Measurements from ENCODE around the gene IL23R.

DNA sequence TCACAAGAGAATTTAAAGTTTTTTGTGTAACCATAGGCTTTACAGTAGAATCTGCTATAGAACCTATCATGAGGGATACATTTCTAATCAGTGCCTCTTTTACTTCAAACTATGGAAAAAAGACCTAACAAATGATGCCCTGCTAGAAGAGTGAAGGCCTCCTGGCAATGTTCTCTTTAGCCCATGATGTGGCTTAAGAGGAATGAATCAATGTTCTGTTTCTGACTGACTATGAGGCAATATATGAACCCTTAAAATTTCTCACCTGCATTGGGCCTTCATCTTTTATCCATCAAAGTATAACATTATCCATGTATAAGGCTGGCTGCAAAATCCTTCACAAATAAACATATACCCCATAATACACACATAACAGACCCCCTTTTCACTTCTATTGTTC is 75.8 kb downstream of the IL23R start:
- no peak for TF ChIP-seq POLR2A (IDR thresholded peaks at IDR 0.05)
- TF ChIP-seq, protein P1, sequence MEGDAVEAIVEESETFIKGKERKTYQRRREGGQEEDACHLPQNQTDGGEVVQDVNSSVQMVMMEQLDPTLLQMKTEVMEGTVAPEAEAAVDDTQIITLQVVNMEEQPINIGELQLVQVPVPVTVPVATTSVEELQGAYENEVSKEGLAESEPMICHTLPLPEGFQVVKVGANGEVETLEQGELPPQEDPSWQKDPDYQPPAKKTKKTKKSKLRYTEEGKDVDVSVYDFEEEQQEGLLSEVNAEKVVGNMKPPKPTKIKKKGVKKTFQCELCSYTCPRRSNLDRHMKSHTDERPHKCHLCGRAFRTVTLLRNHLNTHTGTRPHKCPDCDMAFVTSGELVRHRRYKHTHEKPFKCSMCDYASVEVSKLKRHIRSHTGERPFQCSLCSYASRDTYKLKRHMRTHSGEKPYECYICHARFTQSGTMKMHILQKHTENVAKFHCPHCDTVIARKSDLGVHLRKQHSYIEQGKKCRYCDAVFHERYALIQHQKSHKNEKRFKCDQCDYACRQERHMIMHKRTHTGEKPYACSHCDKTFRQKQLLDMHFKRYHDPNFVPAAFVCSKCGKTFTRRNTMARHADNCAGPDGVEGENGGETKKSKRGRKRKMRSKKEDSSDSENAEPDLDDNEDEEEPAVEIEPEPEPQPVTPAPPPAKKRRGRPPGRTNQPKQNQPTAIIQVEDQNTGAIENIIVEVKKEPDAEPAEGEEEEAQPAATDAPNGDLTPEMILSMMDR (IDR thresholded peaks at IDR 0.05) = no peak
